GM23338 (cell line): ENCODE results near the gene THOC7.

Source experiments
- EZH2 ChIP-seq: fragments of 200-600 bp; sonication (generic); IDR thresholded peaks from one replicate; pipeline ENCODE4 v1.8.0; 2017; ENCODE audit warnings: antibody characterized with exemption, mild to moderate bottlenecking, low read depth; ENCODE audit not compliant: unreplicated experiment
- EZH2phosphoT487 ChIP-seq: fragments of 200-600 bp; sonication (generic); IDR thresholded peaks from one replicate; pipeline ENCODE4 v1.8.1; 2018; ENCODE audit warnings: antibody characterized with exemption; ENCODE audit not compliant: unreplicated experiment
- JUNB ChIP-seq: IDR thresholded peaks from one replicate; pipeline ENCODE4 v1.6.1; 2016; ENCODE audit warnings: antibody characterized with exemption; ENCODE audit not compliant: unreplicated experiment
- NANOG ChIP-seq: IDR thresholded peaks from 2 replicates; pipeline ENCODE4 v1.6.1; 2016; ENCODE audit warnings: antibody characterized with exemption, borderline replicate concordance
- POLR2AphosphoS5 ChIP-seq: IDR thresholded peaks from 2 replicates; pipeline ENCODE4 v1.6.1; 2016; ENCODE audit warnings: antibody characterized with exemption, low read depth
- STAT1 ChIP-seq: IDR thresholded peaks from one replicate; pipeline ENCODE4 v1.6.1; 2016; ENCODE audit warnings: antibody characterized with exemption; ENCODE audit not compliant: unreplicated experiment
- ZNF331 ChIP-seq: fragments of 250-450 bp; sonication (Bioruptor Pico); IDR thresholded peaks from 2 replicates; pipeline ENCODE4 v1.5.0; 2020; ENCODE audit warnings: low read depth, mild to moderate bottlenecking, moderate library complexity
- TF ChIP-seq, protein P1 (sequence below), 2 experiments: fragments of 200-600 bp in 1 of 2; sonication (generic) in 1 of 2; conservative IDR thresholded peaks; 2 replicates each; pipeline versions ENCODE4 v1.5.1 to v1.6.1; 2016 to 2017; ENCODE audit warnings: antibody characterized with exemption in 2 of 2, low read depth in 2 of 2, mild to moderate bottlenecking in 2 of 2, moderate library complexity in 1 of 2
- TF ChIP-seq, protein P2 (sequence below): IDR thresholded peaks from one replicate; pipeline ENCODE4 v1.6.1; 2018; ENCODE audit warnings: antibody characterized with exemption; ENCODE audit not compliant: unreplicated experiment
- TF ChIP-seq, protein P3 (sequence below): IDR thresholded peaks from 2 replicates; pipeline ENCODE4 v1.6.1; 2016; ENCODE audit warnings: antibody characterized with exemption

DNA sequence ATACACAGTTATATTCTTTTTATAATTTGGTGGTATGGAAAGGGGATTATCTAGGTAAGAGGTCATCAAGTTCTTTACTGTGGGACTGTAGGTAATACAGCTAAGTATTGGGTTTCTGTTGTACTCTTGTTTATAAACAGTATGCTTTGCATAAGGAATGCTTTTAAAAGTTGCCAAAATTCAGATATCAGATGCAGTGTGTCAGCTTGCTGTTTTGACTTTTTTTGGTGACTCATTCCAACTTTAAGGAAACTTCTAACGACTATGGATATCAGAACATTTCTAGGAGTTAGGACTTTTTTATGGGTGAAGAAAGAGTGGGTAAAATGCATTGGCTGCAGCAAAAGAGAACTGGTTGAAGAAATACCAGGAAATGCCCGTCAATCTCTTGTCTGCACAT, 45.8 kb upstream of the THOC7 start:
- TF ChIP-seq JUNB (no peak), EZH2 (no peak), NANOG (no peak), POLR2AphosphoS5 (no peak), EZH2phosphoT487 (no peak), ZNF331 (CRISPR knock-in tag) (no peak), STAT1 (no peak)
- TF ChIP-seq, protein P1, sequence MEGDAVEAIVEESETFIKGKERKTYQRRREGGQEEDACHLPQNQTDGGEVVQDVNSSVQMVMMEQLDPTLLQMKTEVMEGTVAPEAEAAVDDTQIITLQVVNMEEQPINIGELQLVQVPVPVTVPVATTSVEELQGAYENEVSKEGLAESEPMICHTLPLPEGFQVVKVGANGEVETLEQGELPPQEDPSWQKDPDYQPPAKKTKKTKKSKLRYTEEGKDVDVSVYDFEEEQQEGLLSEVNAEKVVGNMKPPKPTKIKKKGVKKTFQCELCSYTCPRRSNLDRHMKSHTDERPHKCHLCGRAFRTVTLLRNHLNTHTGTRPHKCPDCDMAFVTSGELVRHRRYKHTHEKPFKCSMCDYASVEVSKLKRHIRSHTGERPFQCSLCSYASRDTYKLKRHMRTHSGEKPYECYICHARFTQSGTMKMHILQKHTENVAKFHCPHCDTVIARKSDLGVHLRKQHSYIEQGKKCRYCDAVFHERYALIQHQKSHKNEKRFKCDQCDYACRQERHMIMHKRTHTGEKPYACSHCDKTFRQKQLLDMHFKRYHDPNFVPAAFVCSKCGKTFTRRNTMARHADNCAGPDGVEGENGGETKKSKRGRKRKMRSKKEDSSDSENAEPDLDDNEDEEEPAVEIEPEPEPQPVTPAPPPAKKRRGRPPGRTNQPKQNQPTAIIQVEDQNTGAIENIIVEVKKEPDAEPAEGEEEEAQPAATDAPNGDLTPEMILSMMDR (conservative IDR thresholded peaks at IDR 0.05; ENCODE audit: low read depth in 2 of 2): no peak
- TF ChIP-seq, protein P2, sequence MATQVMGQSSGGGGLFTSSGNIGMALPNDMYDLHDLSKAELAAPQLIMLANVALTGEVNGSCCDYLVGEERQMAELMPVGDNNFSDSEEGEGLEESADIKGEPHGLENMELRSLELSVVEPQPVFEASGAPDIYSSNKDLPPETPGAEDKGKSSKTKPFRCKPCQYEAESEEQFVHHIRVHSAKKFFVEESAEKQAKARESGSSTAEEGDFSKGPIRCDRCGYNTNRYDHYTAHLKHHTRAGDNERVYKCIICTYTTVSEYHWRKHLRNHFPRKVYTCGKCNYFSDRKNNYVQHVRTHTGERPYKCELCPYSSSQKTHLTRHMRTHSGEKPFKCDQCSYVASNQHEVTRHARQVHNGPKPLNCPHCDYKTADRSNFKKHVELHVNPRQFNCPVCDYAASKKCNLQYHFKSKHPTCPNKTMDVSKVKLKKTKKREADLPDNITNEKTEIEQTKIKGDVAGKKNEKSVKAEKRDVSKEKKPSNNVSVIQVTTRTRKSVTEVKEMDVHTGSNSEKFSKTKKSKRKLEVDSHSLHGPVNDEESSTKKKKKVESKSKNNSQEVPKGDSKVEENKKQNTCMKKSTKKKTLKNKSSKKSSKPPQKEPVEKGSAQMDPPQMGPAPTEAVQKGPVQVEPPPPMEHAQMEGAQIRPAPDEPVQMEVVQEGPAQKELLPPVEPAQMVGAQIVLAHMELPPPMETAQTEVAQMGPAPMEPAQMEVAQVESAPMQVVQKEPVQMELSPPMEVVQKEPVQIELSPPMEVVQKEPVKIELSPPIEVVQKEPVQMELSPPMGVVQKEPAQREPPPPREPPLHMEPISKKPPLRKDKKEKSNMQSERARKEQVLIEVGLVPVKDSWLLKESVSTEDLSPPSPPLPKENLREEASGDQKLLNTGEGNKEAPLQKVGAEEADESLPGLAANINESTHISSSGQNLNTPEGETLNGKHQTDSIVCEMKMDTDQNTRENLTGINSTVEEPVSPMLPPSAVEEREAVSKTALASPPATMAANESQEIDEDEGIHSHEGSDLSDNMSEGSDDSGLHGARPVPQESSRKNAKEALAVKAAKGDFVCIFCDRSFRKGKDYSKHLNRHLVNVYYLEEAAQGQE: no peak
- TF ChIP-seq, protein P3, sequence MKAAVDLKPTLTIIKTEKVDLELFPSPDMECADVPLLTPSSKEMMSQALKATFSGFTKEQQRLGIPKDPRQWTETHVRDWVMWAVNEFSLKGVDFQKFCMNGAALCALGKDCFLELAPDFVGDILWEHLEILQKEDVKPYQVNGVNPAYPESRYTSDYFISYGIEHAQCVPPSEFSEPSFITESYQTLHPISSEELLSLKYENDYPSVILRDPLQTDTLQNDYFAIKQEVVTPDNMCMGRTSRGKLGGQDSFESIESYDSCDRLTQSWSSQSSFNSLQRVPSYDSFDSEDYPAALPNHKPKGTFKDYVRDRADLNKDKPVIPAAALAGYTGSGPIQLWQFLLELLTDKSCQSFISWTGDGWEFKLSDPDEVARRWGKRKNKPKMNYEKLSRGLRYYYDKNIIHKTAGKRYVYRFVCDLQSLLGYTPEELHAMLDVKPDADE: no peak
